Epithelial cell of proximal tubule (primary cell): ENCODE results near the gene DENND11. TPM values are rescaled to one million over a fixed set of nuclear protein-coding genes. Genes with fewer than 3 reads are reported as not detected.

Source experiments
- DNase-seq: peaks from one replicate; pipeline ENCODE4 v3.0.0-alpha.2; 2011; ENCODE audit warnings: low read depth
- H3K4me3 ChIP-seq: 2 replicates; pipeline ENCODE4 v1.5.1; 2011; ENCODE audit warnings: low read depth, mild to moderate bottlenecking, low read length
- total RNA-seq: library from RNA; depleted of rRNA; stranded (reverse); fragments of >200 nt; gene quantifications from 2 replicates; pipeline ENCODE4 v1.2.3, GENCODE V29; 2015
- TF ChIP-seq, protein P1 (sequence below): conservative IDR thresholded peaks from 2 replicates; pipeline ENCODE4 v1.5.1; 2012; ENCODE audit warnings: low read depth, mild to moderate bottlenecking, low read length

Gene DENND11
- total RNA-seq, 1 donor from 2014 or later: 12.2 TPM

DNA sequence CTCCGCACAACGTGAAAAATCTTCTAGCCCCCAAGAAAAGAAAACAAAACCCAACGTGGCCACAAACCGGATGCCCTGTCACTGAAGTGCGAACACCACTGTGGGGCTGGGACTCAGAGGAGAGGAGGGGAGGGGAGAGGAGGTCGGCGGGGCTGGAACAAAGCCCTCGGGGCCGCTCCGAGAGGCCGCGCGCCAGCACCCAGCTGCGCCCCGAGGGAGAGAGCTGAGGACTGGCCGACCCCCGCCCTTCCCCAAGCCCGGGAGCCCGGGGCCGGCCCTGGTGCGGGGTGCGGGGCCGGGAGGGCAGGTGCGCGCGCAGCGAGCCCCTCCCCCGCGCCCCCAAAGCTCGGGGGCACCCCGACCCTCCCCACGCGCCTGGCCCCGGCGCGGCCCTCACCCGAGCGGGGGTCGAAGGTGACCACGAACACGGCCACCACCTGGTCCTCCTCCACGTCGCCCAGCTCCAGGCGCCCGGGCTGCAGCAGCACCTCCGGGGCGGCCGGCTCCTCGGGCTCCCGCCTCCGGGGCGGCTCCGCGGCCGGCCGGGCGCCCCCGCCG lies 398 bp downstream of the DENND11 start:
- DNase-seq: no peak
- TF ChIP-seq, protein P1, sequence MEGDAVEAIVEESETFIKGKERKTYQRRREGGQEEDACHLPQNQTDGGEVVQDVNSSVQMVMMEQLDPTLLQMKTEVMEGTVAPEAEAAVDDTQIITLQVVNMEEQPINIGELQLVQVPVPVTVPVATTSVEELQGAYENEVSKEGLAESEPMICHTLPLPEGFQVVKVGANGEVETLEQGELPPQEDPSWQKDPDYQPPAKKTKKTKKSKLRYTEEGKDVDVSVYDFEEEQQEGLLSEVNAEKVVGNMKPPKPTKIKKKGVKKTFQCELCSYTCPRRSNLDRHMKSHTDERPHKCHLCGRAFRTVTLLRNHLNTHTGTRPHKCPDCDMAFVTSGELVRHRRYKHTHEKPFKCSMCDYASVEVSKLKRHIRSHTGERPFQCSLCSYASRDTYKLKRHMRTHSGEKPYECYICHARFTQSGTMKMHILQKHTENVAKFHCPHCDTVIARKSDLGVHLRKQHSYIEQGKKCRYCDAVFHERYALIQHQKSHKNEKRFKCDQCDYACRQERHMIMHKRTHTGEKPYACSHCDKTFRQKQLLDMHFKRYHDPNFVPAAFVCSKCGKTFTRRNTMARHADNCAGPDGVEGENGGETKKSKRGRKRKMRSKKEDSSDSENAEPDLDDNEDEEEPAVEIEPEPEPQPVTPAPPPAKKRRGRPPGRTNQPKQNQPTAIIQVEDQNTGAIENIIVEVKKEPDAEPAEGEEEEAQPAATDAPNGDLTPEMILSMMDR: no peak
- peak overlapping the region; percentile 70 for H3K4me3 ChIP-seq

DNA sequence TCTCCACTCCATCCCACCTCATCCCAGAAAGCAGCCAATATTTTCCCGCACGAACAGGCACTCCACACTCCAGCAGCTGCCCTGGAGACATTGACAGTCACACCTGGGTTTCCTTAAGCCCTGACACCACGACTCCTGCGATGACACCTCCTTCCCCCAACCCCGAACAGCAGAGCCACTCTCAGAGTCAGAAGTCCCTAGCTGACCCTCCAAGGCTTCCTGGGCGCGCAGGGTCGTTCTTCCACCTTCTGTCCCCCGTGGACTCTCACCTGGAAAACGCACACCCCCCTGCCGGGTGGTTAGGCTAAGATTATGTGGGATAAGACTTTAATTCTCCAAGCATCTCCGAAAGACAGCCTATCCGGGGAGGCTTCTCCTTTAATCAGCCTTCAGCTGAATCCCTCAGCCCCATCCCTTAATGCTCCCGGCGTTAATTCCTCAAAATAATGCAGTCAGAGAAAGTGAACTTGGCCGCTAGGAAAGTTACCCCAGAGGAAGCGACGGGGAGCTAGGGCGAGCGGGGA lies 1.1 kb downstream of the DENND11 start:
- H3K4me3 ChIP-seq: peak overlapping the region; percentile 46
- DNase-seq: no peak
- TF ChIP-seq, protein P1: no peak

DNA sequence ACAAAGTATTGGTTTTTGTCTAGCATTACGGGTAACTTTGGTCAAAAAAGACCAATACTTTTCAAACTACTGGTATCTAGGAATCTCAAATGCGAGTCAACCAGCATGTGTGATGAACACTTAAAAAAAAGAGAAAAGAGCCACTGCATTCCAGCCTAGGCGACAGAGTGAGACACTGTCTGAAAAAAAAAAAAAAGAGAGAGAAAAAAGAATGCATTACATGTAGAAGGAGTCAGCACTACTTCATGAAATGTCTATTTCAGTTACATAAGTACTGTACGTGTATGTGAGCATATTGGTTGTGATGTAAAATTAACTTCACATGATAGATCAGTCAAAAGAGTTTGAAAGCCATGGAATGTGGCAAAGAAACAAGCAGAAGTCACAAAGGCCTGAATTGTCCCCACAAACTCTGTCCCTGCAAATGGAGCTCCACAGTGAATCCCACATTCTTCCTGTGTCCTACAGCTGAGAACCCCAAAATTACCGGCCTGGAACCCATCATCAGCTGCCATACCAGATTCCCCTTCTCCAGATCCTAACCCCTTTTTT lies 1.6 kb downstream of the DENND11 start:
- TF ChIP-seq, protein P1: no peak
- H3K4me3 ChIP-seq: peak overlapping the region; percentile 46
- no peak for DNase-seq

DNA sequence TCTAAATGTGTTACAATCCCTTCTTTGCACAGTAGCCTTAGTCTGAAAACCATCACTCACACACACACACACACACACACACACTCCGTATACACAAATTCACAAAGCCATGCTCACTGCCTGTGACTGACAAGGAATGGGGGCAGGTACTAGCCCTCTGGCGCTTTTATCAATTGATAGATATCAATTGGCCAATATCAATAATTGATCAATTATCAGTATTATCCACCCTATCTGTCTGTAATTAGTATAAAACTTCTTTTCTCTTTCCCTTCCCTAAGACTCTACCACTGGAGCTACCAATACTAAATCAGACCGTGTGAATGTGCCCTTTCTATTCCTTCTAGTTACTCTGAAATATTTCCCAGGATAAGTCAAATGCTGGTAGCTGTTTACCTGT lies 2.1 kb downstream of the DENND11 start:
- TF ChIP-seq, protein P1: no peak
- DNase-seq: no peak

DNA sequence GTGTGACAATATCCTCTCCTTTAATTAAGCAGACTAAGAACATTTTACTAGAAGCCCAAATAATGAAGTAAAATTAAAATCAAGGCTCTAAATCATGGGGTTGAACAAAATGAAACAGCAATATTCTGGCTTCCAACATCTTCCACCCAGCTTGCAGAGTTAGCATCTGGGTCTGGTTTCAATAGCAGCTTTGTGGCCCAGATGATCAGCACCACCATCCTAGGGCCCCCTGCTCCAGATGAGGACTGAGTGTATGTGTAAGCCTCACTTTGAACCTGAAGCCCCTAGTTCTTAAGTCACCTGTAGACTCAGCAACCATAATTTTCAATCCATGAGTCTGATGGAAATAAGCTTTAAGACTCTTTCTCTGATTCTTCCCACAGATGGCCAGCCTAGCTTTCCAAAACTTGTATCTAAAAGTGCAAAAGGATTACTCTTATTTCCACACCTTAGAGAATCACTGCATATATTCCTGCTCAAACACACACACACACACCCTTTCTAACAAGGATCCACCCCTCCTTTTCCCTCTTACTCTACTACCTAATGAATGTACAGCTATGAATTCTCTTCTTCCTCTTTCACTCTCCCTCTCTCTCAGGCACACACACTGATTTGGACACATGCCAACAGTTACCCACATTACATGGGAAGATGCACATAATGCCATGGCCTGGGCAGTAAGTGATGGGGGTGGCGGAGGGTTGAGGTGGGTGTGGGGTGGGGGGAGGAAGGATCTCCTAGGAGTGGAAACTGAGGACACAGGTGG lies 3.5 kb downstream of the DENND11 start:
- H3K4me3 ChIP-seq: no peak overlapping the region
- no peak for DNase-seq
- TF ChIP-seq, protein P1: no peak

More for the DNA sequence above, 2.1 kb downstream of the DENND11 start:
- no peak overlapping the region for H3K4me3 ChIP-seq

DNA sequence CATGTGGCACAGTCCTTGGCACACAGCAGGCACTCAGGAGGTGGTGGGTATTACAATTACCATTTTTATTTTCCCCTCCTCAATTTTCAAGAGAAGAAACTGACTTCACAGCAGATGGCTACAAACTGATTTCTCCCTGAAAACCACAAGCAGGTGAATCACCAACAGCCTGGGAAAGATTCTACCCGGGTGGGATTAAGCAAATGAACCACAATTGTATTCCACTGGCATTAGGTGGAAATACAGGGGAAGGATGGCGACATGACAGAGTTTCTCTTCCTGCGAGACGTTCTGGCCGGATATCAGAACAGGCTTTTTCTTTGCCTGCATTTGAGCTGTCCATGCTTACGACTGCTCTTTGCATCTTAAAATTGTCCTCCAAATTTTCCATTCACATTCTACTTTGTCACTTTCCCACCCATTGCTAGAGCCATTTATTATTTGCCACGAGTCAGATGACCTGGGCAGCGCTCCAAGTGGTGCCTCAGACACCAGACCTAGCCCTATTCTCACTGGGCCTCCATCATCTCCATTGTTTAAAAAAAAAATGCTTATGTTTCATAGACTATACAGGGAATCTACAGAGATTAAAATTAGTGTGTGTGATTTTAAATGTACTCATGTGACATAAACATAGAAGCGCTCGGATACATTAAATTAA lies 4.6 kb downstream of the DENND11 start:
- peak; percentile 32 for DNase-seq
- TF ChIP-seq, protein P1: no peak

More for the DNA sequence above, 4.6 kb downstream of the DENND11 start:
- H3K4me3 ChIP-seq: no peak overlapping the region
